KOPT-K1 (cell line): ENCODE data around the gene SELENOF.

ENCODE experiments used
- H3K27ac ChIP-seq: fragments of 200-600 bp; sonication (generic); 2 replicates; pipeline ENCODE4 v1.5.1; 2016; ENCODE audit warnings: antibody characterized with exemption, mild to moderate bottlenecking, low read depth, low read length; ENCODE audit not compliant: poor library complexity, severe bottlenecking
- H3K36me3 ChIP-seq: fragments of 200-600 bp; sonication (generic); 2 replicates; pipeline ENCODE4 v1.5.1; 2017; ENCODE audit warnings: antibody characterized with exemption, mild to moderate bottlenecking, low read length, moderate library complexity; ENCODE audit not compliant: insufficient read depth
- H3K9me3 ChIP-seq: fragments of 200-600 bp; sonication (generic); 2 replicates; pipeline ENCODE4 v1.5.1; 2017; ENCODE audit warnings: antibody characterized with exemption, low read length, mild to moderate bottlenecking; ENCODE audit not compliant: insufficient read depth, poor library complexity, severe bottlenecking

Gene SELENOF

DNA sequence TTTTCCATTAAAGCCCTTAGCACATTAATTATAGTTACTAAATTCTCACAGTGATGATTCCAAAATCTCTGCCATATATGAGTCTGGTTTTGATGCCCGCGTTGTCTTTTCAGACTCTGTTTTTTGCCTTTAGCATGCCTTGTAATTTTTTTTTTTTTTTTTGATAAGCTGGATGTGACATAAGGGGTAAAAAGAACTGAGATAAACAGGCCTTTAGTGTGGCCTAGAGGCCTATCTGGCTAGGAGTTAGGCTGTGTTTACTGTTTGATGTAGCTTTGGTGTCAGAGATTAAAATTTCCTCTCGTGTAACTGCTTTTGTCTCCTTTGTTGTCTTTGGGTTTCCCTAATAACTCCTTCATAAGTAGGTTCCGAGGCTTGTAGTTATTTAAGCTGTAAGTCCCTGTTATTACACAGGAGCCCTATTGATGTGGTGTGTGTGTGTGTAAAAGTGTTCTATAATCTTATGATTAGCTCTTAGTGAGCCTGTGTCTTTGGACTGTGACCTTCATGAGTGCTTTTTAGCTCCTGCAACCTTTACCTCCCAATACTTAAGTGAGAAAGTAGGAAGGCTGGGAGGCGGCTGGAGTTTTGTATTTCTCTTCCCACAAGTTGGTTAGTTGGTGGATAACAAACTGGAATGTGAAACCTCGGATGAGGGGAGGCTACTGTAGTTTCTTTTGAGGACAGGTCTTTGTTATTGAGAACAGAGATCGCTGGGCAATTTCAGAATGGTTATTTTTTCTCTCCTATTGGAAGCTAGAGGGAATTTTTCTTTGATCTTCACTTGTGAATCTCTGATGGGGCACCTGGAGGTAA lies 19.8 kb upstream of the SELENOF start:
- peak overlapping the region; percentile 39 for H3K27ac ChIP-seq
- peaks cover 6% of the 10 kb centered on the region for H3K9me3 ChIP-seq
- H3K36me3 ChIP-seq: no peaks in the 10 kb centered on the region

DNA sequence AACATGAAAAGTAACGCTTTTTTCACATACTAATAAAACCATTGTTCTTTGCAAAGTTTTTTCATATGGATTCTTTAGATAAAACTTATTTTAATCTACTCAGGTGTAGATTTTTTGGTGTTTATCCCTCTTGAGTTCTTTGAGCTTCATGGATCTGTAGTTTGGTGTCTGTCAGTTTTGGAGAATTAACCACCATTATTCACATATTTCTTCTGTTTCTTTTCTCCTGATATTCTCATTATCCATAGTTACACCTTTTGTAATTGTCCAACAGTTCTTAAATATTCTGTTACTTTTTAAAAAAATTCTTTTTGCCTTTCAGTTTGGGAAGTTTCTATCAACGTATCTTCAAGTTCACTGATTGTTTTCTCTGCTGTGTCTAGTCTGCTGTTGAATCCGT lies 19.1 kb upstream of the SELENOF start:
- Histone ChIP-seq H3K9me3 (peaks cover under 1% of the 10 kb centered on the region), H3K36me3 (no peaks in the 10 kb centered on the region), H3K27ac (no peak overlapping the region)

DNA sequence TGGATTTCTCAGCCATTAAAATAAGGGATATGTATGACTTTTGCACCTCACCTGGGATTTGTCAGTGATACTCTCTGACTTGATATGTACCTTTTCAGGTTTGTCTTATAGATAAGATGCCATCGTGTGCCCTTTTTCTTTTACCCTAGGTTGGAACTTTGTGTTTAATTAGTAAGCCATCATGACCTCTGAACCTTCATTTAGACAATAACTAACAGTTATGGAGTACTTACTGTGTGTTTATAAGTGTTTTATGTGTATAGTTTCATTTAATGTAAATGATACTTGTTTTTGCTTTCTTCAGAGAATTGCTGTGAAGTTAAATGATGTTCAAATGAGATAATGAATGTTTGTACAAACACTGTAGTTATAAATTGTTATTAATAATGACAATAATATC lies 14.9 kb upstream of the SELENOF start:
- Histone ChIP-seq H3K36me3 (no peaks in the 10 kb centered on the region), H3K27ac (no peak overlapping the region), H3K9me3 (peaks cover 27% of the 10 kb centered on the region)

DNA sequence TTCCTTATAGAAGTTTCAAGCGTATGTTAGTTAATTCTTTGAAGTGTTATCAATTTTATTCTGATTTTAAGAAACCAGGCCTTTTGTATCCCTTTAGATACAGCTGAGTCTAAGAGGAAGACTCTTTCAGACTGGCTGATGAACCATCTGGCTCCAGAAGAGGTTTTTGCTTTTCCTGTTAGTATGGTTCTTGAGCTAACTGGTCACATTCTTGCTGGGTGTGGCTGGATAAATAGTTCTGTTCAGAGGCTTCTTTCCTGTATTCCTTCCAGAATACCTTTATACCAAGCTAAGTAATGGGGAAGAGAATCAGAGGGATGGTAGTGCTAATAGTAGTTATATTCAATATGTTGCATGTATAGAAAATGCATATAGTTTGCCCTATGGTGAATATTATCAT lies 13.0 kb upstream of the SELENOF start:
- Histone ChIP-seq H3K9me3 (peaks cover 46% of the 10 kb centered on the region), H3K27ac (no peak overlapping the region), H3K36me3 (no peaks in the 10 kb centered on the region)

DNA sequence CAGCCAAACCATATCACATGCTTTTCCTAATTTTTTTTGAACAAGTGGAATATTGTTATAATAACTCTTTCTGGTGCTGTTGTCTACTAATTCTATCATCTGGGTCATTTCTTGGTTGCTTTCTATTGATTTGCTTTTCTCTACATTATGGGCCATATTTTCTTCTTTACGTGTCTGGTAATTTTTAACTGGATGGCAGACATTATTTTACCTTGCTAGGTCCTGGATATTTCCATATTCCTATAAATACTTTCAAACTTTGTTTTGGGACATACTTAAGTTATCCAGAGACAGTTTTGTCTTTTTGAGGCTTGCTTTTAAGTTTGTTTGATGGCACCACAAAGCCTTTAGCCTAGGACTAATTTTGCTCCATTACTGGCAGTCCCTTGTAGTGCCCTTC lies 11.8 kb upstream of the SELENOF start:
- Histone ChIP-seq H3K9me3 (peaks cover 58% of the 10 kb centered on the region), H3K36me3 (no peaks in the 10 kb centered on the region), H3K27ac (no peak overlapping the region)

DNA sequence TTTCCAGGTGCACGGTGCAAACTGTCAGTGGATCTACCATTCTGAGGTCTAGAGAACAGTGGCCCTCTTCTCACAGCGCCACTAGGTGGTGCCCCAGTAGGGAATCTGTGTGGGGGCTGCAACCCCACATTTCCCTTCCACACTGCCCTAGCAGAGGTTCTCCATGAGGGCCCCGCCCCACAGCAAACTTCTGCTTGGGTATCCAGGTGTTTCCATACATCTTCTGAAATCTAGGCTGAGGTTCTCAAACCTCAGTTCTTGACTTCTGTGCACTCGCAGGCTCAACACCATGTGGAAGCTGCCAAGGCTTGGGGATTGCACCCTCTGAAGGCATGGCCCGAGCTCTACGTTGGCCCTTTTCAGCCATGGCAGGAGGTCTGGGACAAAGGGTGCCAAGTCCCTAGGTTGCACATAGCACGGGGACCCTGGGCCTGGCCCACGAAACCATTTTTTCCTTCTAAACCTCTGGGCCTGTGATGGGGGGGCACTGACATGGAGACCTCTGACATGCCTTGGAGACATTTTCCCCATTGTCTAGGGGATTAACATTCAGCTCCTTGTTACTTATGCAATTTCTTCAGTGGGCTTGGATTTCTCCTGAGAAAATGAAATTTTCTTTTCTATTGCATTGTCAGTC lies 10.5 kb upstream of the SELENOF start:
- no peak overlapping the region for H3K27ac ChIP-seq
- peaks cover 66% of the 10 kb centered on the region for H3K9me3 ChIP-seq
- H3K36me3 ChIP-seq: 0 out of 2 replicates have a peak, but pooled peaks cover 1% of the 10 kb centered on the region

DNA sequence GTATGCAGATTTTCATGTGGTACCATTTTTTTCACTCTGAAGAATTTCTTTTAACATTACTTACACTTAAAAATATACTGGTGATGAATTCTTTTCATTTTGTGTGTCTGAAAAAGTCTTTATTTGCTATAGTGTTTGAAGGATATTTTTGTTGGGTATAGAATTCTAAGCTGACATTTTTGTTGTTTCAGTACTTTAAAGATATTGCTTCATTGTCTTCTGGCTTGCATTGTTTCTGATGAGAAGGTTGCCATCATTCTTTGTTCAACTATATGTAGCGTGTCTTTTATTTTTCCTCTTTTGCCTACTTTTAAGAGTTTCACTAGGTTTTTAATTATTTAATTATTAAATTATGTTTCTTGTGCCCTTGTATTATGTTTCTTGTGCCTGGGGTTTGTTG lies 8.5 kb upstream of the SELENOF start:
- H3K9me3 ChIP-seq: peaks cover 66% of the 10 kb centered on the region
- 0 out of 2 replicates have a peak, but pooled peaks cover 3% of the 10 kb centered on the region for H3K36me3 ChIP-seq

DNA sequence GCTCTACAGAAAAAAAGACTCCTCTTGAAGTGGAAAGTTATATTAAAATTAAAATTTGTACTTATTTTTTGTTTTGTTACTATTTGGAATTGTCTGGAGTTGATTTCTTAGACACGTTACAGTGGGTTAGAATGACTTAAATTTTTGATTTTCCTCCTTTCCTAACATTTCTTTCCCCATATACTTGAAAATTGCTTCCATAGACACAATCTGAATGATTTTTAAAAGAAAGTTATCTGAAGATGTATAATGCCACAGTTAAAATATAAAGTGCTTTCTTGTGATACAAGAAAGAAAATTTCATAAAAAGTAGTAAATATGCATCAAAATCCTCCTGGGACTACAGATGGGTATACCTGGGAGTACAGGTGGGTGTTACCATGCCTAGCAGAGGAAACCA lies 2.8 kb upstream of the SELENOF start:
- Histone ChIP-seq H3K27ac (no peak overlapping the region), H3K9me3 (peaks cover 19% of the 10 kb centered on the region), H3K36me3 (0 out of 2 replicates have a peak, but pooled peaks cover 3% of the 10 kb centered on the region)

More for the DNA sequence above, 8.5 kb upstream of the SELENOF start:
- H3K27ac ChIP-seq: no peak overlapping the region

DNA sequence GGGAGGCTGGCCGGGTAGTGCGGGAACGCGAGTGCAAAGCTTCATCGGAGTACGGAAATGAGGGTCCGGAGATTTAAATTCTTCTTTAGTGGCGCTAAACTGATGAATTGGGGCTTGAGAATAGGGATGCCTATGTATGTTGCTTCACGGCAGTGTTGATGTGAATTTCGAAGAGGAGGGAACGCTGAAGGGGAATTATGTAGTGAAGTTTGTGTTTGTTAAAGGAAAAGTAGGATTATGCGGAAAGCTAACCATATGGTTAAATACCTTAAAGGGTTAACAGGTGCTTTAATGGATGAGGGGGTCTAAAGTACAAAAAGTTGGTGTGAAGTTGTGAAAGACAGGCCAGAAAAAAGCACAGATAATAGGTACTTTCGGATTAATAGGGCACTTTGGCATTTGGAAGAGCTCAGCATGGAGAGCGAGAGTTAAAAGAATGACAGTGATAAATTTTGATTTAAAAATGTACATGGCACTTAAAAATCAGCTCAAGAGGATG lies 1.9 kb upstream of the SELENOF start:
- Histone ChIP-seq H3K9me3 (peaks cover 9% of the 10 kb centered on the region), H3K36me3 (peaks cover 9% of the 10 kb centered on the region), H3K27ac (peak overlapping the region; percentile 89)

DNA sequence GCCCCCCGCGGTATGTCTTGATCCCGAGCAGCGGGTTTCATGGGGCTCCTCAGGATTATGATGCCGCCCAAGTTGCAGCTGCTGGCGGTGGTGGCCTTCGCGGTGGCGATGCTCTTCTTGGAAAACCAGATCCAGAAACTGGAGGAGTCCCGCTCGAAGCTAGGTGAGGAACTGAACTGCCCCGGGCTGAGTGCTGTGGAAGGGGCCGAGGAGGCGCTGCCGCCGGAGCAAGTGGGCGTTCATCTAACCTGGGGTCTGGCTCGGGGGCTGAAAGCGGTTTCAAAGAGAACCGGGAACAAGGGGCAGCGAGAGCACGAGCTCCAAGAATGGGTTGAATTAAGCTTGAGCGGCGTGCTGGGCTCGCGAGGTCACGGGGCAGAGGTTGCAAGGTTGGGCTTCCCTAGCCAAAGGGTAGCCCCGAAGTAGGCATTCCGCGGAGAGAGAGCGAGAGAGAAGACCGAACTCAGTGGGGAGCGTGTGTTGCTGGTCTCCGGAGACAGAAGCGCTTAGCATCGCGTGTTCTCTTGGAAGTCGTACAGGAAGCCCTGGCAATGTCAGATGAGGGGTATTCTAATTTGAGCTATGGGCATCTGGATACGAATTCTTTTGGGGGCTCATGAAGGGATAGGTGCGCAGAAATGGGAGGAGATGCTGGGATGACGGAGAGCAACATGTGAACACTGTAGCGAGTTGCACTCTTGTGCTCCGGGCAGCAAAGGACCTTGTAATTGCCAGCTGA lies 1.2 kb upstream of the SELENOF start:
- peaks cover 15% of the 10 kb centered on the region for H3K36me3 ChIP-seq
- H3K27ac ChIP-seq: peak overlapping the region; percentile 89
- H3K9me3 ChIP-seq: peaks cover 5% of the 10 kb centered on the region

DNA sequence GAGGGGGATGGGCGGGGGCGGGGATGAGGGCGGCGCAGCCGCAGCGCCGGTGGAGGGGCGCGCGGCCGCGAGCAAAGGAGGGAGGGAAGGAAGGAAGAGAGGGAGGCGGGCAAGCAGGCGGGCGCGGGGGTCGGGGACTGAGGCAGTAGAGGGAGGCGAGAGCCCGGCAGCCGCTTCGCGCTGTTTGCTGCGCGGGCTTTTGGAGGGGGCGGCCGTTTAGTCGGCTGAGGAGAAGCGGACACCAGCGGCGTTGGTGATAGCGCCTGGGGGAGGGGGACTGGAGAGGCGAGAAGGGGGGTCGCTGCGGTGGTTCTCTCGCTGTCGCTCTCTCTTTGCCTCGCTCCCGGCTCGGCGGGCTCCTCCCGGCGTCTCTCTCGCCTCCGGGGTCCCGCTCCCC lies 673 bp upstream of the SELENOF start, which contains the start of gene HS2ST1:
Gene HS2ST1, plus strand, starts transcription at position 35 of the 397 bp plus-strand sequence.
- Histone ChIP-seq H3K9me3 (no peaks in the 10 kb centered on the region), H3K36me3 (peaks cover 21% of the 10 kb centered on the region), H3K27ac (peak within 1 kb of the TSS; percentile 90)

DNA sequence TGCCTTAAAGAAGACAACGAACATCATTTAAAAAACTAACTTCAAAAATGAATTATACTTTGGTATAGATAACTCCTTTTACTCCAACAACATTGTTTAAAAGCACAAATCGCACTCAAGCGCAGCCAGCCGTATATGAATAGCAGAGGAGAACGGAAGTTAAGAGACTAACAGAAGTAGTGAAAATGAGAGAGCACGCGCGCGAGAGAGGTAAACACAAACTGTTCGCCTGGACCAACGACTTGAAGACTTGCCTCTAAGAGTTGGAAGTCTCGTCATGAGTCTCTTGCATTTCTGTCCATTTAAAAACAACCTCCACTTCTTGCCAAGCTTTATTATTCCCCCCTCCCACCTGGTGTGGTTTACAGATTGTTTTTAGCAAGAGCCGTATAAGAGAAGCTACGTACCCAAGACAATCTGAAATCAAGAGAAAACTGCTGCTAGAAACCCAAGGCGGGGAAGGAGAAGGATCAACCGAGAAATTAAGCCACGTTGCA lies 479 bp downstream of the SELENOF start:
- Histone ChIP-seq H3K9me3 (no peaks in the 10 kb centered on the region), H3K27ac (peak overlapping the region; percentile 90), H3K36me3 (peaks cover 25% of the 10 kb centered on the region)

DNA sequence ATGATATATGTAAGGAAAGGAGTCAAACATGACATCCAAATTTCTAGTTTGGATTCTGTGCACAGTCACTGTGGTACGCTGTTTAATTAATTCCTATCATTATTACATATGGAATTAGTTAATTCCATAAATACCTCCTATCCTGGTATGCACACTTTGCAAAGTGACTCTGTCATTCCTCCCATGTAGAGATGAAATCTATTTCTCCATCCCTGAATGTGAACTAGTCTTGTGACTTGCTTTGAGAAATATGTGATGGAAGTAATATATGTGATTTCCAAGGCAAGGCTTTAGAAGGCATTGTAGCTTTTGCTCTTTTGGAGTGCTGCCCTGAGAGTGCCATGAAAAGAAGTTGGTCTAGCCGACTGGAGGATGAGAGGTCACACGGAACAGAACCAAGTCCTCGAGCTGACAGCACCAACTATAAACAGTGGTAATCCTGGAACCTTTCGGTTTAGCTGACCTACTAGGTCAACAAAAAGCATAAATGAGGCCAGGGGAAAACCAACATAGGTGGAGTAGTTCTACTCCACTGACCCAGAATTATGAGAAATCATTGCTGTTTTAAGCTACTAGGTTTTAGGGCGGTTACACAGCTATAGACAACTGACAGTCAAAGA lies 1.5 kb downstream of the SELENOF start:
- peak overlapping the region; percentile 90 for H3K27ac ChIP-seq
- peaks cover 35% of the 10 kb centered on the region for H3K36me3 ChIP-seq
- H3K9me3 ChIP-seq: no peaks in the 10 kb centered on the region

DNA sequence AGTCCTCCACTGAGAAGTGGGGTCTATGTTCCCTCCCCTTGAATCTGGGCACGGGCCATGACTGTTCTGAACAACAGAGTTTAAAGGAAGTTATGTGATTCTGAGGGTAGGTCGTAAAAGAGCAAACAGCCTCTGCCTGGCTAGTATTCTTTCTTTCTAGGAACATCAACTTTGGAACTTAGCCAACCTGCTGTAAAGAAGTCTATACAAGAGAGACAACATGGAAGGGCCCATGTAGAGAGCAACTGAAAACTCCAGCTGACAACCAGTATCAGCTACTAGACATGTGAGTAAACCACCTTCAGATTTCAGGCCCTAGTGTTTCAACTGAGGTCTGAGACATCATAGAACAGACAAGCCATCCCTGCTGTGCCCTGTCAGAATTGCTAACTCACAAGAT lies 7.5 kb downstream of the SELENOF start:
- Histone ChIP-seq H3K36me3 (peaks cover 74% of the 10 kb centered on the region), H3K9me3 (no peaks in the 10 kb centered on the region), H3K27ac (no peak overlapping the region)
